ENCODE results near the gene TRIO.

Gene TRIO

GRCh38 chr5:14168144-14168792 lies 25.1 kb downstream of the TRIO start:
- DNase-seq (ENCODE audit: low spot score), result no peak

DNA sequence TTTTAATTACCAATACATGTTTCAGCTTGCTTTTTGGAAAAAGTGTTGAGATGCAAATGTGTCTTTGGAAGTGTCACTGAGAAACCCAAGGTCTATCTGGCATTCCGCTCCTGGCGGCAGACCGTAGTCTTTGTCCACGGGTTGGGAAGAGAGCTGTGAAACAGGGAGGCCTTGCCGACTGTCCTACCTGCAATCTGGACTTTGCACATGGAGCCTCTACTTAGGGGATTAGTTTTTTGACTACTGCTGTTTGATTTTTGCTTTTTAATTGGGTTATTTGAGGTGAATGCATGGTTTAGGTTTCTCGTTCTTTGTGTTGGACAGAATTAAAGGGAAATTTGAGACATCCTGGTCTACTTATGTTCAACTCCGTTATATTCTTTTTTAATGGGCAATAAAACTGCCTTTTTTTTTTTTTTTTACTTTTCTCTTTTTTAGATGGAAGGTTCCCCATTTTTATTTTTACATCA lies 25.7 kb downstream of the TRIO start:
- DNase-seq (ENCODE audit: low spot score), result no peak

DNA sequence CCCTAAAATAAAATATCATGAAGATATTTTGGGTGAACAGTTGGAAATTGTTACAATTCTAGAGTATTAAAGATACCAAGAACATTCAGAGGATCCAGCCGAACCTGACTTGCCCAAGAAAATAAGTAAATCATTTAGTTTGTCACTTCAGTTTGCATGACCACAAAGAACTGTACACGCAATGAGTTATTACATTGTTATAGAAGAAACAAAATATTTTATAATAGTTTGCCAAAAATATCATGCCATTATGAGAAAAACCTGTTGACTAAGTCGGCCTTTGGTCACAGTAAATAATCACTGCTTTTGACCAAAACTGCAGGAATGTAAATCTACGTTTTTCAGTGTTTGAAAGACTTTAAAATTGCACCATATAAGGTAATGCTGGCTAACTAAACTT lies 27.9 kb downstream of the TRIO start:
- no peak for DNase-seq (ENCODE audit: low spot score)

DNA sequence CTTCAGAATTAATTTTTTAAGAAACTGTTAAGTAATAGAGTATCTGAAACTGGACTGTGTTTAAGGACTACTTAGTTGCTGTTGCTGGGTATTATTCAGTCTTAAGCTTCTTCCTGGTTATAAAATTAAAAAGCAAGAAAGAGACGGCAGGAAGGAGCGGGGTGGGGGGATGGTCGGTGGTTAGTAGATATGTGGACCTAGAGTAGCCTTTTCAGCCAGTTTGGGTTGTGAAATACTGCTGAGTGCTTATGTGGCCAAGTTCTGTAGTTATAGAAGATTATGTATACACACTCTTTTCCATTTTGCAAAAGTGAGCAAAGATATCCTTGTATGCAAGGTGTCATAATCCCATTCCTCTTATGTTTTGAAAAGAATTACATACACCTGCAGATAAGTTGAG lies 28.5 kb downstream of the TRIO start:
- DNase-seq (ENCODE audit: low spot score), result no peak

DNA sequence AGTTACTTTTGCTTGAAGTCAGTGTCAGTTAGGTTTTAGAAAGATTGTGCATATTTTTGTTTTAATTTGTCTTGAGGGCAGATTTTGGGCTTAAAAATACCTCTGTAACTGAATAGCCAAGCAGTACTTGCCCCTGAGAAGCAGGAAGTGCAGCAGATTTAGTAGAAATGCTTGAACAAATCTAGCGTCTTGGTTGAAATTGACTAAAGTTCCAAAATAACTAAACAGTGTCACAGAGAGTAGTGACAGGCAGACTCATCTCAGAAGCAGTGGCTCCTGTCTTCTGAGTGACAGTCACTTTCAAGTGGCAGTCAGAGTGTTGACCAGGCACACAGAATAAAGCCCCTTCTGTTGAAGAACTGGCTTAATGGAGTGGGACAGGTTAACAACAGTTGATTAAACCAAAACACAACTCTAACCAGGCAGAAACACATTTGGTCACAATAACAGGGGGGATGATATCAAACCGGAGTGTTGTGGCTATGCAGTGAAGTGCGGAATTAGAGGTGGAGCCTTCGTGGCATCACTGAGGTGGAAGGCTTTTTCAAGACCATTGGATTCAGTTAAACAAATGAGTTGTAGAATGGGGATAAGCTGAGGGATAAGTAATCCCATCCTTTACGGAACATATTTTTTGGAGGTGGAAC lies 29.1 kb downstream of the TRIO start:
- DNase-seq (ENCODE audit: low spot score), result peak; percentile 45

DNA sequence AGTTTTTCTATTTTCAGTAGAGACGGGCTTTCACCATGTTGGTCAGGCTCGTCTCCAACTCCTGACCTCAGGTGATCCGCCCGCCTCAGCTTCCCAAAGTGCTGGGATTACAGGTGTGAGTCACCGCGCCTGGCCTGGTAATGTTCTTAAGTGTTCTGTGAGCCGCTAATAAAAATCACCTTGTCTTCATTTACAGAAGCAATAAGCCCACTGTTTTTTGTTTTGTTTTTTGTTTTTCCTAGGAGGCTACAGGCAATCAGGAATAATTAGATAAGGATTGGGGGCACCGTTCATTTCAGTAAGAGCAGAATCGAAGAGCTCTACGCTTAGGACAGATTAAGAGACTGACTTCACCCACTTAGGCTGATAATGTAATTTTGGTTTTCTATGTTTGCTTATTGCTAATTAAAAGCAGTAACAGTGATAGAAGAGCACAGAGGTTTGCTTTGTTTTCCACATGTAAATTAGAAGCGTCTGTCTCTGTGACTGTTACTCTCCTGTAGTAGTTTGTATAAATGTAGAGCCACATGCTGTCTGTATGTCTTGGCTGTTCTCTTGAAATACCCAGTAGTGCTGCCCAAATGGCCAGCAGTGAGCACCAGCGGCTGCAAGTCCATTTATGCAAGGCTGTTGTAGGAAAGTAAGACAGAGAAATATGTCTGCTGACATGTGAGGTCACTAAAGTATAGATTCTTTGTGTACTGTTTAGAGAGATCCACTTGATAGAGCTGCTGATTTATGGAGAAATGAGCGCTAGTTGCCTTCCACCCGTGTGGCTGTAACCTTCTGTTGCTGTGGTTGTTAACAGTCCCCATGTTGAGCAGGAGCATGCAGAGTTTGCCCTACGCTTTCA lies 30.5 kb downstream of the TRIO start:
- DNase-seq (ENCODE audit: low spot score), result no peak

GRCh38 chr5:14174230-14174636 lies 31.1 kb downstream of the TRIO start:
- DNase-seq (ENCODE audit: low spot score), result peak; percentile 56

DNA sequence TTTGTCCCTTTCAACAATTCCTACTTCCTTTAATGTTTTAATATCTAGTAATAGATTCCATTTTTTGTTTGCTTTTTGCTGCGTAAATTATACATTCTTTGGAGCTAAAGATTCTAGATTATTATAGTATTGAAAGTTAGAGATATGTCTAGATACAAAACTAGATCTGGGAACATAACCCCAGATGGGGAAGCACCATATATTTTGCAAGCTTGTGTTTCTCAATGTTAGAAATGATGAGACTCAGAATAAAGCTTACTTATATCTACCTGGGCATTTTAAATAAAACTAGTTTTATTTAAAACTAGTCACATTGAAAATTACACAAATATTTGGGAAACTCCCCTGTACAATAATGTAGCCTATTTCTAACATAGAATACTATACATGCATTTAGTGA lies 32.2 kb downstream of the TRIO start:
- DNase-seq (ENCODE audit: low spot score), result no peak

DNA sequence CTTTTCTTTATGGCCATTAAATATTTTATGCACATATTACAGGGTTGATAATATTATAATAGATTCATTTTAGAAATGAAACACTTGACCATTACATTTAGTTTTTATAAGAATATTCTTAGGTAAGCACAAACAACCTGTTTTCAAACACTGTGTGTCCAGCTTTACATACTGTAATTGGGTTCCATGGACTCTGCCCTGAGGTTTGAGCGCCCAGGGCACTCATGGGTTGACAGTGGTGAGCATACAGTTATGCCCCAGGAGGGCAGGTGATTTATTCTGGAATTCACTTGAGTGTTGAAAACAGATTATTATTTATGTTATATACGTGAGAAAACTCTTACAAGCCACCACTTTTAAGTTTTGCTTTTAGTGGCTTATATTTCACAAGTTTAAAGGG lies 33.7 kb downstream of the TRIO start:
- no peak for DNase-seq (ENCODE audit: low spot score)

DNA sequence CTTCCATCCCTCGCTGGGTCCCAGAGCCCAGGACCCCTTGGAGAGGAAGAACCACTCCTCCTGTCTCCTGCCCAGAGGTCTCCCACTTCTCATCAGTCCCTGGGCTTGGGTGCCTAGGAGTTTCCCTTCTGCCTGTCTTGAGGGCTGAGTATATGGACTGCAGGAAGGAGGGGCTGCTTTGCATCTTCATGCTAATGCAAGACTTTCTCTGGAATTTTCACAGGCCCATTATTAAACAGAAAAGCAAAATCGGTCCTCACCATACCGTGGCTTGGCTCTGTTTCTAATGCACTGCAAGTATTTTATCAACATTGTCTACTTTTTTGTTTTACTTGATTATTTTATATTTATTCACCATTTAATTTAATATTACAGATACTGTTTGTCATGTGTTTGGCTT lies 34.5 kb downstream of the TRIO start:
- DNase-seq (ENCODE audit: low spot score), result no peak

DNA sequence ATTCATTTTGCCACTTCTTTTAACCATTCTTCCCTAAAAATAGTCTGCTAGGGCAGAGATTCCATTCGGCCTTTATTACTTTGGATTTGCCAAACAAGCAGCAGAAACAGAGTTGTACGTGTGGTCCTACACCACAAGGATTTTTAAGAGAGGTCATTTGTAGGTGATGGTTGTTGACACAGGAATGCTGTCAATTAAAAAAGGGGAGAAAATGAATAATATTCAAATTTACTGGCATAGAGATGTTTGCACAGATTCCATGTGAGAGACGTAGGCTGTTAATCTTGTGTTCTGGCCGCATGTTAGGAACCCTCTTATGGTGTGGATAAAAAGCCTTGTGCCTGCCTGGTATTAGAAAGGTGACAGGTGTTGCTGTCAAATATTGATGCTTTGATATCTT lies 34.9 kb downstream of the TRIO start:
- DNase-seq (ENCODE audit: low spot score), result no peak

GRCh38 chr5:14178671-14179211 lies 35.6 kb downstream of the TRIO start:
- DNase-seq (ENCODE audit: low spot score), result no peak

DNA sequence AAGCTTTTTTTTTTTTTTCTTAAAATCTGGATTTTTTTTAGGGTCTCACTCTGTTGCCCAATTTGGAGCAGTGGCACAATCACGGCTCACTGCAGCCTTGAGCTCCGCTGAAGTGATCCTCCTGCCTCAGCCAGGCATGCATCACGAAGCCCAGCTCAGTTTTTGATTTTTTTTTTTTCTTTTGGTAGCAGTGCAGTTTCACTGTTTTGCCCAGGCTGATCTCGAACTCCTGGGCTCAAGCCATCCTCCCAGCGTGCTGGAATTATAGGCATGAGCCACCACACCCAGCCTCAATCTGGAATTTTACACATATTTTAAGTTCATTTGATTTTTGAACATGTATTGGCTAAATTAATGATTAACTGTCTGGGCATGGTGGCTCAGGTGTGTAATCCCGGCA lies 36.3 kb downstream of the TRIO start:
- DNase-seq (ENCODE audit: low spot score), result no peak

DNA sequence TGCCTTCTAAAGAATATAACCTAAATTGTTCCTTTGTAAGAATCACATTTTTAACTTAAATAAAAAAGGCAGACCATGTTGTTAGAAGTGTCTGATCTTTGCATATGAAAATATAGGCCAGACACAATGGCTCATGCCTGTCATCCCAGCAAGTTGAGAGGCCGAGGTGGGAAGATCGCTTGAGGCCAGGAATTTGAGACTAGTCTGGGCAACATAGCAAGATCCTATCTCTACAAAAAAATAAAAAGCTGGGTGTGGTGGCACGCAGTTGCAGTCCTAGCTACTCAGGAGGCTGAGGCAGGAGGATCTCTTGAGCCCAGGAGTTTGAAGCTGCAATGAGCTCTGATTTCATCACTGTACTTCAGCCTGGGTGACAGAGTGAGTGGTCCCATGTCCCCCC lies 37.3 kb downstream of the TRIO start:
- no peak for DNase-seq (ENCODE audit: low spot score)

GRCh38 chr5:14181299-14181968 lies 38.3 kb downstream of the TRIO start:
- no peak for DNase-seq (ENCODE audit: low spot score)

DNA sequence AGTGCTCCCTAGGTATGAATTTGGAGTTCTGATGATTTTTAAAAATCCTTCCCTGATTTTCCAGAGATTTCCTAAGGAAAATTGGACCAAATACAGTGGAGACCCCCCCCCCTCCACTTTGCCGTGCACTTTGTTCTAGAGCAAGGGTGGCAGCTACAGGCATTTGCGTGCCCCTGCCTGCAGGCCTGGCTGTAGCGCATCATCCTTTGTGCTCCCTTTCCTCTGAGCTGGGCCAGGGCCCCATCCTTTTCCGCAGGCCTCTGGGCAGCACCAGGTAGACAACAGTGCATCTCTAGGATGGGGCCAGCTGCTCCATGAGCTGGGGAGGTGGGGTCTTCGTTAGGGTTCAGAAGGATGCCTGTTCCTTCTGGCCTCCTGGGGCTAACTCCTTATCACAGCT lies 39.6 kb downstream of the TRIO start:
- DNase-seq (ENCODE audit: low spot score), result no peak

DNA sequence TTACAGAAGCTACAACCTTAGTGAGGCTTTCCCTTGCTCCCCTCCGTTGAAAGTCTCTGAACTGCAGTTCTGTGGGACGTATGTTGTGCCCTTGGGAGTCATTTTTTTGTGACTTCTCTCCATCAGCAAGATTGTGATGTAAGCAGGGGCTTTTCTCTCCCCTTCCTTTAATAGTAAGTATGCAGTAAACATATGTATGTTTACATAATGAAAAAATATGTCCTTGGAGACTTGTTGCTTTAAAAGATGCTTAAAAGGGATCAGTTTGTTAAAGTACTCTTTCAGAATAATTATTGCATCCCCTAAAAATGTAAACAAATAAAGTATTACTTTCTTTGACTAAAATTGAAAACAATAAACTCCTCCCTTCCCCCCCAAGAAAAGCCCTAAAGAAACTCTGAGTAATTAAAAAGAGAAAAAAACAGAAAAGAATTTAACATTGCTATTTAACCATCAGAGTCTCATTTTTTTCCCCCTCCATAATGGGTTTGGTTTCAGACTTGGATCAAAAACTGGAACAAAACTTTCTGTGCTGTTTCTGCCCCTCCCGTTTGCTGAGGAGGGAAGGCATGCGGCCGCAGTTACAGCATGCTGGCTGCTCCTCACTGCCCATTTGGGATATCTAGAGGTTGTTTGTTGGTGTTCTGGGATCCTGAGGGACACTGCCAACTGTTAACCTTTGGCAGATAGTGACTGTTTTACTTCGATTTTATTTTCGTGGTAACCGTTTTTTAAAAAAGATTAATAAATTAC lies 40.2 kb downstream of the TRIO start:
- DNase-seq (ENCODE audit: low spot score), result no peak

DNA sequence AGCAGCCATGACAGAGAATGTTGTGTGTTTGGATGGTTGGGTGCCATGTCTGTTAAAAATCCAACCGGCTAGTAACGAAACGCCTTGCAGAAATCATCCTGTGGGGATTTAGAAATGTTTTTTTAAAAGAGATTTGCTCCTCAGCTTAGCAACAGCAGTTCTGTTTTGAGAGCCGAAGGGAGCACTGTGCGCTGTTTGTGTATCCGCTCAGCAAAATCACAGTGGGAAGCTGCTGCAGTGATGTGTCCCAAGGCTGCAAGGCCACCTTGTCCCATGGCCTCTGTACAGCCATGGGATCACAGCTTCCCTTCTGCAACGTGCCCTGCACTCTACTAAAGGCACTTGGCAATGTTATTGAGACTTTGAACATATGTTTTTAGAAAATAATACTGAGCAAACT lies 40.9 kb downstream of the TRIO start:
- no peak for DNase-seq (ENCODE audit: low spot score)

- no peak for DNase-seq (ENCODE audit: low spot score)
Measured at GRCh38 chr5:14184725-14185124, 41.6 kb downstream of the TRIO start.

- DNase-seq (ENCODE audit: low spot score), result no peak
Measured at GRCh38 chr5:14185326-14186058, 42.4 kb downstream of the TRIO start.
